HepG2 (cell line): Measurements from ENCODE around the gene ATP2C2. TPM values are rescaled to one million over a fixed set of nuclear protein-coding genes. Genes with fewer than 3 reads are reported as not detected.

Experiments
- ATAC-seq: fragments of 200-7000 bp; cut with Tn5 transposase; 3 replicates; pipeline ENCODE4 v1.9.1; 2020; ENCODE audit warnings: mild to moderate bottlenecking, moderate library complexity
- BruUV-seq: library from RNA; stranded (reverse); fragments of 400-500 nt; replicated peaks from 2 replicates; lab custom pipeline; 2021; lab: Mats Ljungman, UMichigan
- CTCF ChIA-PET: fragments of 300-600 bp; formaldehyde crosslinking; extraction: SDS; loops from one replicate; lab custom pipeline; 2021; ENCODE audit warnings: low total read pairs, inconsistent platforms, low intra/inter-chr PET ratio; lab: Yijun Ruan, JAX
- POLR2A ChIA-PET: fragments of 350-600 bp; sonication (Branson Sonifier 250); formaldehyde crosslinking; loops from one replicate; lab custom pipeline; 2020; ENCODE audit warnings: antibody characterized with exemption, inconsistent platforms; lab: Yijun Ruan, JAX
- DNase-seq: peaks from one replicate; pipeline ENCODE4 v3.0.0-alpha.2; 2015; ENCODE audit warnings: low spot score
- FAIRE-seq: peaks from 3 replicates; lab custom pipeline; 2011; peaks lifted over from hg19 to GRCh38; lab: Jason Lieb, UNC
- H2AFZ ChIP-seq: one replicate; pipeline ENCODE4 v1.6.1; 2011; ENCODE audit warnings: low read length, inconsistent platforms
- H3K27ac ChIP-seq: fragments of 300-600 bp; 3 replicates; pipeline ENCODE4 v1.8.0; 2011; ENCODE audit warnings: mixed run types, mild to moderate bottlenecking, mixed read lengths, low read length, inconsistent platforms; ENCODE audit not compliant: insufficient read depth; ENCODE audit errors: extremely low read length
- H3K27me3 ChIP-seq, 2 experiments: fragments of 200-600 bp in 1 of 2; 2 replicates in 1 of 2; 3 replicates in 1 of 2; pipeline versions ENCODE4 v1.6.0 to v1.8.0; 2011; ENCODE audit warnings: low read length in 2 of 2, mild to moderate bottlenecking in 2 of 2, moderate library complexity in 2 of 2, inconsistent platforms in 1 of 2; ENCODE audit not compliant: insufficient read depth in 2 of 2, control insufficient read depth in 1 of 2
- H3K36me3 ChIP-seq, 2 experiments: fragments of 200-600 bp in 1 of 2; replicated peaks in 1 of 2; 2 replicates in 1 of 2; 3 replicates in 1 of 2; pipeline versions ENCODE4 v1.5.1 to v1.8.0; 2011; ENCODE audit warnings: low read length in 2 of 2, inconsistent platforms in 1 of 2; ENCODE audit not compliant: insufficient read depth in 2 of 2, control insufficient read depth in 1 of 2
- H3K4me1 ChIP-seq: 2 replicates; pipeline ENCODE4 v1.5.1; 2012; ENCODE audit warnings: low read length, inconsistent platforms; ENCODE audit not compliant: insufficient read depth
- H3K4me2 ChIP-seq: 2 replicates; pipeline ENCODE4 v1.6.0; 2011; ENCODE audit warnings: low read depth, low read length, inconsistent platforms
- H3K4me3 ChIP-seq, 3 experiments: fragments of 200-600 bp in 1 of 3; sonication (generic), shearing (Covaris generic) in 1 of 3; replicated peaks in 1 of 3; 2 replicates each; pipeline ENCODE4 v1.5.1; 2011 to 2016; ENCODE audit warnings: low read length in 3 of 3, inconsistent platforms in 2 of 3, low read depth in 2 of 3, mild to moderate bottlenecking in 2 of 3, control low read depth in 1 of 3, mixed read lengths in 1 of 3; ENCODE audit not compliant: insufficient read depth in 1 of 3
- H3K79me2 ChIP-seq: one replicate; pipeline ENCODE4 v1.6.1; 2011; ENCODE audit warnings: low read length, inconsistent platforms; ENCODE audit not compliant: insufficient read depth
- H3K9ac ChIP-seq: 2 replicates; pipeline ENCODE4 v1.6.0; 2011; ENCODE audit warnings: mild to moderate bottlenecking, low read depth, low read length, inconsistent platforms; ENCODE audit not compliant: insufficient read depth
- H3K9me3 ChIP-seq: 2 replicates; pipeline ENCODE4 v1.5.1; 2012; ENCODE audit warnings: mild to moderate bottlenecking, low read length
- H4K20me1 ChIP-seq: 2 replicates; pipeline ENCODE4 v1.6.0; 2011; ENCODE audit warnings: inconsistent platforms, mild to moderate bottlenecking, low read length, moderate library complexity; ENCODE audit not compliant: insufficient read depth
- GATAD2A ChIP-seq: IDR thresholded peaks from 2 replicates; pipeline ENCODE4 v1.6.1; 2016
- PBX2 ChIP-seq: IDR thresholded peaks from 2 replicates; pipeline ENCODE4 v1.6.1; 2016; ENCODE audit warnings: control low read depth
- RELA ChIP-seq: sonication (generic); formaldehyde crosslinking; IDR thresholded peaks from 2 replicates; pipeline ENCODE4 v1.4.0; 2020; ENCODE audit warnings: missing genetic modification reagents
- STAG1 ChIP-seq: sonication (generic); formaldehyde crosslinking; IDR thresholded peaks from 2 replicates; pipeline ENCODE4 v1.4.0; 2020; ENCODE audit warnings: missing genetic modification reagents
- TRAFD1 ChIP-seq: sonication (generic); formaldehyde crosslinking; IDR thresholded peaks from 2 replicates; pipeline ENCODE4 v1.5.1; 2020; ENCODE audit warnings: missing genetic modification reagents, mild to moderate bottlenecking, borderline replicate concordance
- ZNF678 ChIP-seq: sonication (generic); formaldehyde crosslinking; IDR thresholded peaks from 2 replicates; pipeline ENCODE4 v1.4.0; 2020; ENCODE audit warnings: mild to moderate bottlenecking, missing genetic modification reagents
- ZNF773 ChIP-seq: sonication (generic); formaldehyde crosslinking; IDR thresholded peaks from 2 replicates; pipeline ENCODE4 v1.4.0; 2020; ENCODE audit warnings: missing genetic modification reagents, borderline replicate concordance
- ZNF788 ChIP-seq: sonication (generic); formaldehyde crosslinking; IDR thresholded peaks from 2 replicates; pipeline ENCODE4 v1.5.0; 2020; ENCODE audit warnings: mild to moderate bottlenecking, missing genetic modification reagents, borderline replicate concordance
- WGBS: methylation state at CpG from one replicate; pipeline ENCODE4 v1.1.6; 2017; ENCODE audit warnings: low lambda C conversion rate; 5-methylcytosine and 5-hydroxymethylcytosine counted together
- in situ Hi-C: cut with HindIII; loops from 2 replicates; pipeline ENCODE4 v1.10.0; 2017; ENCODE audit warnings: low pct_unique_long_range_greater_than_20kb; ENCODE audit not compliant: extremely low pct_ligation_motif_present
- intact Hi-C: fragments of 100-400 bp; cut with micrococcal nuclease; formaldehyde crosslinking; loops from one replicate; pipeline ENCODE4 v1.10.0; 2022; ENCODE audit not compliant: unreplicated experiment
- polyA plus RNA-seq, 8 experiments: library from polyadenylated mRNA; depleted of rRNA in 3 of 8; stranded (reverse) in 7 of 8; unstranded in 1 of 8; fragments of >200 nt; fragmentation: Illumina TruSeq in 4 of 8; extraction: Trizol in 4 of 8; gene quantifications; 2 replicates each; pipeline versions ENCODE4 v1.2.1 to v1.2.3, GENCODE V29; 2011 to 2016; ENCODE audit warnings: low read depth in 4 of 8, missing spikeins in 1 of 8, mixed read lengths in 1 of 8; ENCODE audit not compliant: insufficient read depth in 1 of 8
- total RNA-seq, 5 experiments: library from RNA; depleted of rRNA; stranded (reverse); fragments of >200 nt; fragmentation: Illumina TruSeq; extraction: Trizol; gene quantifications; 2 replicates each; pipeline ENCODE4 v1.2.3, GENCODE V29; 2016; ENCODE audit warnings: low read depth in 1 of 5
- TF ChIP-seq, protein P1 (sequence below): sonication (generic); formaldehyde crosslinking; IDR thresholded peaks from 2 replicates; pipeline ENCODE4 v1.8.0; 2022; ENCODE audit warnings: mild to moderate bottlenecking, missing genetic modification reagents, moderate library complexity
- TF ChIP-seq, protein P2 (sequence below): IDR thresholded peaks from 2 replicates; pipeline ENCODE4 v1.6.1; 2018; ENCODE audit warnings: missing genetic modification reagents, mild to moderate bottlenecking, missing compliant biosample characterization

Gene ATP2C2
- total and polyA plus RNA-seq, 2 of the 13 experiments (the other 11 are each of a cell fraction or from before 2014, with no cell fraction given), result 0.07 TPM; not detected in 1

- Histone ChIP-seq H3K36me3 (no peaks in the 10 kb centered on the region), H3K4me2 (no peak overlapping the region), H4K20me1 (no peaks in the 10 kb centered on the region), H3K4me1 (peaks cover 37% of the 10 kb centered on the region), H3K27ac (no peak overlapping the region), H3K9ac (no peak overlapping the region), H3K79me2 (no peaks in the 10 kb centered on the region), H3K9me3 (no peaks in the 10 kb centered on the region), H3K4me3 (no peak overlapping the region), H3K27me3 (no peaks in the 10 kb centered on the region; a peak in 1 of 5 replicates), H2AFZ (no peak overlapping the region)
- intact Hi-C loops (no loop called here), in situ Hi-C loops (no loop called here)
- DNase-seq (no peak), FAIRE-seq (no peak), ATAC-seq (no peak)
- TF ChIP-seq, protein P1, sequence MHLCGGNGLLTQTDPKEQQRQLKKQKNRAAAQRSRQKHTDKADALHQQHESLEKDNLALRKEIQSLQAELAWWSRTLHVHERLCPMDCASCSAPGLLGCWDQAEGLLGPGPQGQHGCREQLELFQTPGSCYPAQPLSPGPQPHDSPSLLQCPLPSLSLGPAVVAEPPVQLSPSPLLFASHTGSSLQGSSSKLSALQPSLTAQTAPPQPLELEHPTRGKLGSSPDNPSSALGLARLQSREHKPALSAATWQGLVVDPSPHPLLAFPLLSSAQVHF (CRISPR knock-in tag), result no peak
- TF ChIP-seq ZNF788 (CRISPR knock-in tag), result peak; percentile 30; the same call in 1 of the 2 replicates
- no TSS peak for BruUV-seq
- ChIA-PET POLR2A (no interaction called here), CTCF (interaction anchor here (1.3 kb wide), 1 partner anchor 113 kb away, joined by 3 read pairs; no protein-coding TSS in a partner anchor)
- 54% methylated on average over 15 of the region's 20 CpGs for WGBS
Observed at GRCh38 chr16:84509032-84509950, 141.0 kb downstream of the ATP2C2 start.

GRCh38 chr16:84511180-84511800, 143.0 kb downstream of the ATP2C2 start:
- H4K20me1 ChIP-seq, result no peaks in the 10 kb centered on the region
- H3K9me3 ChIP-seq, result no peaks in the 10 kb centered on the region
- H3K27ac ChIP-seq, result no peak overlapping the region
- peak; percentile 68 for DNase-seq
- no peak overlapping the region for H2AFZ ChIP-seq
- peak; percentile 92 for FAIRE-seq
- peaks cover 37% of the 10 kb centered on the region for H3K4me1 ChIP-seq
- no peak overlapping the region for H3K4me3 ChIP-seq
- no peak overlapping the region for H3K9ac ChIP-seq
- no TSS peak for BruUV-seq
- ChIA-PET POLR2A (no interaction called here), CTCF (interaction anchor here (1.1 to 3.6 kb wide), 4 partner anchors 100 to 227 kb away, joined by 4 to 77 read pairs (median 6); no protein-coding TSS in a partner anchor)
- peak; percentile 65 for ATAC-seq
- H3K36me3 ChIP-seq, result no peaks in the 10 kb centered on the region
- H3K79me2 ChIP-seq, result no peaks in the 10 kb centered on the region
- in situ Hi-C loops (loop anchor here (5.0 to 10.0 kb wide), 2 partner anchors 111 to 214 kb away; no protein-coding TSS in a partner anchor), intact Hi-C loops (loop anchor here (1.0 to 5.0 kb wide), 2 partner anchors 111 to 216 kb away; no protein-coding TSS in a partner anchor)
- H3K4me2 ChIP-seq, result no peak overlapping the region; the same call in 1 of the 2 replicates
- H3K27me3 ChIP-seq, result no peaks in the 10 kb centered on the region; a peak in 1 of 5 replicates
- WGBS, result 10% methylated on average over 21 of the region's 21 CpGs
- TF ChIP-seq, protein P2, sequence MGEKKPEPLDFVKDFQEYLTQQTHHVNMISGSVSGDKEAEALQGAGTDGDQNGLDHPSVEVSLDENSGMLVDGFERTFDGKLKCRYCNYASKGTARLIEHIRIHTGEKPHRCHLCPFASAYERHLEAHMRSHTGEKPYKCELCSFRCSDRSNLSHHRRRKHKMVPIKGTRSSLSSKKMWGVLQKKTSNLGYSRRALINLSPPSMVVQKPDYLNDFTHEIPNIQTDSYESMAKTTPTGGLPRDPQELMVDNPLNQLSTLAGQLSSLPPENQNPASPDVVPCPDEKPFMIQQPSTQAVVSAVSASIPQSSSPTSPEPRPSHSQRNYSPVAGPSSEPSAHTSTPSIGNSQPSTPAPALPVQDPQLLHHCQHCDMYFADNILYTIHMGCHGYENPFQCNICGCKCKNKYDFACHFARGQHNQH, result peak; percentile 51; the same call in 1 of the 2 replicates
- TF ChIP-seq TRAFD1 (CRISPR knock-in tag) (no peak), GATAD2A (CRISPR knock-in tag) (0 out of 2 replicates have a peak, but pooled peaks have one; percentile 35), ZNF773 (CRISPR knock-in tag) (no peak), ZNF678 (0 out of 2 replicates have a peak, but pooled peaks have one; percentile 47), STAG1 (CRISPR knock-in tag) (peak; percentile 95), RELA (no peak), PBX2 (no peak)
